ENCODE data around the gene GNG12. TPM values are rescaled to one million over a fixed set of nuclear protein-coding genes. Genes with fewer than 3 reads are reported as not detected.

The GNG12 gene
- total RNA-seq, 1 donor from 2014 or later: 33.9 TPM

DNA sequence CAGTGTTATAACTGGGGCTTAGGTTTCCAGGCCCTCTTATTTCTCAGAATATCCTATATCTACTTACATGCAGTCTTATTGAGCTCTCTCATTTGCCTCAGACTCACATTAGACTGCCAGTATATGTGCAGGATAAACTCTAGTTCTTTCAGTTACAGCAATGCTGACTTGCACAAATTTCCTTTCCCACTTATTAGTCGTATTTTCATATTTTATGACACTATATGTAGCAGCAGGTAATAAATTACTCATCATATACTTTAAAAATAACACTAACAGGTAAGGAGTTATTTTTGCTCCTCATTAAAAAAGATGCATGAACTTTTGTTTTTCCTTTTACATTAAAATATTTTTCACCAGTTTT, 82.6 kb downstream of the GNG12 start:
- Histone ChIP-seq H3K9me3 (ENCODE audit: control insufficient read depth in 3 of 3, low read length in 3 of 3) (no peaks in the 10 kb centered on the region), H3K36me3 (ENCODE audit: control insufficient read depth in 3 of 3, insufficient read depth in 3 of 3, low read length in 3 of 3) (no peaks in the 10 kb centered on the region), H3K27me3 (ENCODE audit: control insufficient read depth in 3 of 3, insufficient read depth in 3 of 3, low read length in 3 of 3) (no peaks in the 10 kb centered on the region), H3K4me3 (ENCODE audit: low read length in 3 of 3) (no peak overlapping the region), H3K4me1 (ENCODE audit: control insufficient read depth in 3 of 3, insufficient read depth in 3 of 3, low read length in 3 of 3) (peaks cover 33 to 55% (median 33%) of the 10 kb centered on the region in 3 donors), H3K27ac (ENCODE audit: low read depth, low read length) (no peak overlapping the region), H3K9ac (ENCODE audit: low read depth in 1 of 3, low read length in 3 of 3) (no peak overlapping the region)

DNA sequence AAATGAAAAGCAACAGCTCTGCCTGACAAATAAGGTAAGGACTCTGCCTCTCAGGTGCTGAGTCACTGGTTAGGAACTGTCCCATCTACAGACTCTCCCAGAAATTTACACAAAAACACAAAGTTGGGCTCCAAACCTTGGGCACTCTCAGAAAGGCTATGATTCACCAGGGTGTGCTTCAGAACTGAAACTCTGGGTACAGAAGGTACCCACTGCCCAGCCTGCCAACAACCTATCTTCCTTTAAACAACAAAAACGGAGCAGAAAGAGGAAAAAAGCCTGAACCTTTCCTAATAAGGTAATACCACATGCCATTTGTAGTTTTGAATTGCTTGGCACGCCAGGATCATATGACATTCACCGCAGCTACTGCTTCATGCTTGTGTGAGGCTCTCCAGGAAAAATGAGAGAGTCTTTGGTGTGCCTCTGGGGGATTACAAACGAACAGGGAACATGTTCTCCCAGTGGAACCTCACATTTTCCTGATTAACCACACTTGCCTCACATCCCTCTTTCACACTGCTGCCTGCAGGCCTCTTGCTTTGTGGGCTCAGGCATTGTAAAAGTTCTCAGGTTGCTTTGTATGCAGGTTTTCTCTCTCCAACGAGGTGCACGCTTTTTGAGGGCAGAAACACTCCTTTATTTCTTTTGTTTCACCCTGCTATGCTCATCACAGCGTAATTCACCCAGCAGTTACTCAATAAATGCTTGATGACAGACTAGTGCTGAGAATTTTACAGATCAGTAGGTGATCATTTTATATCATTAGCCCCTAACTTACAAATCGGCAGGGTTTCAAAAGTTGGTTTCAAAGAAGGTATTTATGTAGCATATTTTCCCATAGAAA, 83.2 kb downstream of the GNG12 start:
- Histone ChIP-seq H3K4me1 (ENCODE audit: control insufficient read depth in 3 of 3, insufficient read depth in 3 of 3, low read length in 3 of 3) (peaks cover 33 to 54% (median 33%) of the 10 kb centered on the region in 3 donors), H3K36me3 (ENCODE audit: control insufficient read depth in 3 of 3, insufficient read depth in 3 of 3, low read length in 3 of 3) (no peaks in the 10 kb centered on the region), H3K27me3 (ENCODE audit: control insufficient read depth in 3 of 3, insufficient read depth in 3 of 3, low read length in 3 of 3) (no peaks in the 10 kb centered on the region), H3K9ac (ENCODE audit: low read depth in 1 of 3, low read length in 3 of 3) (peak overlapping the region in 1 of 3 donors; percentile 33), H3K4me3 (ENCODE audit: low read length in 3 of 3) (no peak overlapping the region), H3K27ac (ENCODE audit: low read depth, low read length) (peak overlapping the region; percentile 64), H3K9me3 (ENCODE audit: control insufficient read depth in 3 of 3, low read length in 3 of 3) (no peaks in the 10 kb centered on the region)

DNA sequence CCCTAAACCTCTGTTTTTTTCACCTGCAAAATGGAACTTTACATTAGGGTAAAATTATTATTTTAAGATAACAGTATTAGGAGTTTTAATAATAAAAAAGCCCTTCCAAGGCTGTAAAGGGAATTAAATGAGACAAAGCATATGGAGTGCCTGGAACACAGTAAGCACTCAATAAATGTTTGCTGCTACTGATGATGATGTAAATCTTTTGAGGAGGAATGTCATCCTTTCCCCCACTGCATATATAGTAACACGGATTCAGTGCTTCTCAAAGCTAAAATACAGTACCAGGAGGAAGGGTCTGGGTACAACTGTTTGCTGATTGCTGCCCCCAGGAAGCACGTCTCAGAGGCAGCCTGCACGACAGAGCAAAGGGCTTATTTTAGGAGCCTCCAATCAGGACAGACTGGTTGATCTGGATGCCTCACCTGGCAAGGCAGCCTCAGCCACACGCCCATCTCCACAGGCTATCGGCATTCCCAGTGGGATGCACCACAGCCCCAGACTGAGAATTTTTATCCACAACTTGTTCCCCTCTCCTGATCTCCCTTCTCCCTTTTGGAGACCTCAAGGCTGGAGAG, 83.9 kb downstream of the GNG12 start:
- Histone ChIP-seq H3K9ac (ENCODE audit: low read depth in 1 of 3, low read length in 3 of 3) (peak overlapping the region in 1 of 3 donors; percentile 33), H3K9me3 (ENCODE audit: control insufficient read depth in 3 of 3, low read length in 3 of 3) (no peaks in the 10 kb centered on the region), H3K4me3 (ENCODE audit: low read length in 3 of 3) (peak overlapping the region in 1 of 3 donors; percentile 61), H3K4me1 (ENCODE audit: control insufficient read depth in 3 of 3, insufficient read depth in 3 of 3, low read length in 3 of 3) (peaks cover 30 to 47% (median 33%) of the 10 kb centered on the region in 3 donors), H3K27ac (ENCODE audit: low read depth, low read length) (peak overlapping the region; percentile 64), H3K27me3 (ENCODE audit: control insufficient read depth in 3 of 3, insufficient read depth in 3 of 3, low read length in 3 of 3) (no peaks in the 10 kb centered on the region), H3K36me3 (ENCODE audit: control insufficient read depth in 3 of 3, insufficient read depth in 3 of 3, low read length in 3 of 3) (no peaks in the 10 kb centered on the region)

DNA sequence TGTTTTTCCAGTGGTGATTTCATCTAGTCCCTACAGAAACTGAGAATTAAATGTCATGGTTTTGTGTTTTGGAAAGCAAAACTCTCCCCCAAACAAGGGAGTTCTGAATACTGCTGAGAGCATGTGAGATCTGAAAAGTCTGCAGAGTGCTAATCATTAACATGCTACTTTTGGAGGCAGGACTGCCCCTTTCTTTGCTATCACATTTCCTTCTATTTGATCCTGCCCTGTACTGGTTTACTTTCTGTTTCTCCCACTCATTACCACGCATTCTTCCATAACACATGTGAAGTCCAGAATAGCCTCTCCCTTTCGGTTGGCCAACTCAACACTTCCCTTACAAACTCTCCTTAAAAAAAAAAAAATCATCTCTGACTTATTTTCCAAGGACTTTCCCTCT, 84.6 kb downstream of the GNG12 start:
- no peaks in the 10 kb centered on the region for H3K9me3 ChIP-seq (ENCODE audit: control insufficient read depth in 3 of 3, low read length in 3 of 3)
- H3K36me3 ChIP-seq (ENCODE audit: control insufficient read depth in 3 of 3, insufficient read depth in 3 of 3, low read length in 3 of 3): no peaks in the 10 kb centered on the region
- peaks cover 25 to 40% (median 29%) of the 10 kb centered on the region in 3 donors for H3K4me1 ChIP-seq (ENCODE audit: control insufficient read depth in 3 of 3, insufficient read depth in 3 of 3, low read length in 3 of 3)
- peak overlapping the region in 2 of 3 donors; percentile 4 to 41 for H3K9ac ChIP-seq (ENCODE audit: low read depth in 1 of 3, low read length in 3 of 3)
- H3K27me3 ChIP-seq (ENCODE audit: control insufficient read depth in 3 of 3, insufficient read depth in 3 of 3, low read length in 3 of 3): no peaks in the 10 kb centered on the region
- peak overlapping the region; percentile 9 for H3K27ac ChIP-seq (ENCODE audit: low read depth, low read length)
- H3K4me3 ChIP-seq (ENCODE audit: low read length in 3 of 3): peak overlapping the region in 2 of 3 donors; percentile 4 to 61

DNA sequence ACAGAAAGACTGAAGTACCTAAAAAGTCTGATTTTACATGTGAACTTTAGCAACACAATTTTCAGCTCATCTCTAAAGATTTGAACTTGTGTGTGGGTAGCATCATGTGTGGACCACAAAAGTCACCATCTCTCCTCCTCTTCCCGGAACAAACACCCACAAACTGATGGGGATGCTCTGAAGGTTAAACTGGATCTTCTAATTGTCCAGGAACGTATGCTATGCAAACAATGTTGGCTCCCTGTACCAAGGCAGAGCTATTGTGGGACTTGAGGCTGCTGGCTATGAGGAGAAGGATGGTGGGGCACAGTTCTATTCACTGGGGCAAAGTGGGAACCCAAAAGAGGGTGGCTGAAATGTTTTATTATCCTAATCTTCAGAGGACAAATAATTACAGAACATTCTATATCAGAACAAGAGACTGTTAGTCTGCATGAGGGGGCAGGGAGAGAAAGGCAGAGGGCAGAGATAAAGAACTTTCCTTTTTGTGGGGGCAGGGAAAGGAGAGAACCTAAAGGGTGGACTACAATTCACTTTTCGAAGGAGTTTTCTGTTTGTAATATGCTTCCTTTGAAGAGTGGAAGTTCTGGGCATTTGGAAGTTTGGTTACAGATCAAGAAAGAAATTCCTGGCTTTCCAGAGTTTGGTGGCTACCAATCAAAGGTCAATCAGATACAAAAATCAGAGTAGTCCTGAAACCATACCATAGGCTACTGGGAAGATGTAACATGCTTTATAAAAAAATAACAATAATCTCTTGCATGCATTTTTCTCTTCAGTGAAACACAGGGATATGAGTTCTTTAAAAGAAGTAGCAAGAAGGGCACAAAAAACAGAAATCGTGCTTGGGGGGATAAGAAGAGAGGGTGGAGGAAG, 85.4 kb downstream of the GNG12 start:
- Histone ChIP-seq H3K27me3 (ENCODE audit: control insufficient read depth in 3 of 3, insufficient read depth in 3 of 3, low read length in 3 of 3) (no peaks in the 10 kb centered on the region), H3K9me3 (ENCODE audit: control insufficient read depth in 3 of 3, low read length in 3 of 3) (no peaks in the 10 kb centered on the region), H3K9ac (ENCODE audit: low read depth in 1 of 3, low read length in 3 of 3) (peak overlapping the region in 2 of 3 donors; percentile 4 to 41), H3K4me3 (ENCODE audit: low read length in 3 of 3) (peak overlapping the region in 2 of 3 donors; percentile 4 to 61), H3K4me1 (ENCODE audit: control insufficient read depth in 3 of 3, insufficient read depth in 3 of 3, low read length in 3 of 3) (peaks cover 22 to 36% (median 29%) of the 10 kb centered on the region in 3 donors), H3K27ac (ENCODE audit: low read depth, low read length) (peak overlapping the region; percentile 9), H3K36me3 (ENCODE audit: control insufficient read depth in 3 of 3, insufficient read depth in 3 of 3, low read length in 3 of 3) (no peaks in the 10 kb centered on the region)

DNA sequence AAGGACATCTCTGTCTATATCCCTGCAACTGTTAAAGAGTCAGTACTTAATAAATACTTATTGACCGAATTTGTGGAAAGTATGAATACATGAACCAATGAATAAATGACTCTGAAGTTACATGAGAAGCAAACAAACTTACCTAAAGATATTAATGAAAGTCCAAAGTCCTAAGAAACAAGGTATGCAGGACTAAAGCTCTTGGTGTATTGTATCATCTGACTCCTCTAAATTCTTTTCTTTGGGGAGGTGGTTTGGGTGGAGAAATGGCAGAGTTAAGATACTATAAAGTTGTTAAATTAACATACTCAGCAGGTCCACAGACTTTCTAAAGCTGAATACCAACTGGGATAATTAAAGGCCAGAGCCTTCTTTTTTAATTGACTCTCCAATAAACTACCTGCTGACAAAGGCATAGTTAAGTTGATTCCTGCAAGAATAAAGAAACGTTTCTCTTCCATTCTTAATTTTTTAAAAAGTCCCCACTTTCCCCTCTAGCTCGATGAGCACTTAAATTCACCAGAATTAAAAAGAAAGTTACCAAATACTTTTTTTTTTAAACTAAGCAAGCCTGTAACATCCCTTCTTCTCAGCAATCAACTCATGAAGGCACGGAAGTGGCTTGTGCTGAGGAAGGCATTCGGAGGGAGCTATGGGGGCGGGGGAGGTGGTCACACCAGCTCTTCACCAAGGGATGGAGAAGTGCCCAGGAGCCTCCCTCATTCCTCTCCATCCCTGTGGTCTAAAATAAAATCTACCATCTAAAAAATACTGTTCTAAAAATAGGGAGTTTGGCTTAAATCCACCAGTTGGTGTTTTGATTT, 87.2 kb downstream of the GNG12 start:
- Histone ChIP-seq H3K4me1 (ENCODE audit: control insufficient read depth in 3 of 3, insufficient read depth in 3 of 3, low read length in 3 of 3) (peaks cover 22 to 32% (median 28%) of the 10 kb centered on the region in 3 donors), H3K27me3 (ENCODE audit: control insufficient read depth in 3 of 3, insufficient read depth in 3 of 3, low read length in 3 of 3) (no peaks in the 10 kb centered on the region), H3K36me3 (ENCODE audit: control insufficient read depth in 3 of 3, insufficient read depth in 3 of 3, low read length in 3 of 3) (no peaks in the 10 kb centered on the region), H3K27ac (ENCODE audit: low read depth, low read length) (no peak overlapping the region), H3K9ac (ENCODE audit: low read depth in 1 of 3, low read length in 3 of 3) (no peak overlapping the region), H3K9me3 (ENCODE audit: control insufficient read depth in 3 of 3, low read length in 3 of 3) (no peaks in the 10 kb centered on the region), H3K4me3 (ENCODE audit: low read length in 3 of 3) (no peak overlapping the region)

DNA sequence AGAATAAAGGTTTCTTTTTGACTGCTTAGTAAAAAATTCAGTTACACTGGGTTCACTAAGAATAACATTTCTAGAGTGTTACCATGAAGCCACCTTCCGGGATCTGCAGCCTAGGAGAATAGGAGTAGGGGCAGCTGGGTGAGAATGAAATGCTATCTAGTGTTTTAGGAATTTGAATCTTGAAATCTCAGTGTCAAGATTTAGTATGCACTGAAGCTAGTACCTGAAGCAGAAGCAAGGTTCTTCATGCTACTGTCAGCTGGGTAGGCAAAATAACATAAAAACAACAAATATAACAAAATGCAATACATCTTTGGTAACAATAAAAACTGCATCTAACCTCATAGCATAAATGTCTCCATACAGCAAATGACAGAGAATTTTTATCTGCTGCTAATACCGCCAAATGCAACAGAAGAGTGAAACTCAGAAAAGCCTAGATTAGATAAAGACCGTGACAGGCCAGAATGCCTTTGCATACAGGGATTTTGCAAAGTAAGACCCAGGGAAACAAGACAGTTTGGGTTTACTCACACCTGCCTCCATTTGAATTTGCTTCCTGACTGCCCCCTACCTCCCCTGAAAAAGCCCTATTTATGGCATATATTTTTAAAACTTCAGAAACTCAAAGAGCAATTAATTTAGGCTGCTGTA, 90.1 kb downstream of the GNG12 start:
- Histone ChIP-seq H3K9me3 (ENCODE audit: control insufficient read depth in 3 of 3, low read length in 3 of 3) (no peaks in the 10 kb centered on the region), H3K4me3 (ENCODE audit: low read length in 3 of 3) (no peak overlapping the region), H3K4me1 (ENCODE audit: control insufficient read depth in 3 of 3, insufficient read depth in 3 of 3, low read length in 3 of 3) (peaks cover 6 to 10% (median 7%) of the 10 kb centered on the region in 3 donors), H3K9ac (ENCODE audit: low read depth in 1 of 3, low read length in 3 of 3) (no peak overlapping the region), H3K36me3 (ENCODE audit: control insufficient read depth in 3 of 3, insufficient read depth in 3 of 3, low read length in 3 of 3) (no peaks in the 10 kb centered on the region), H3K27ac (ENCODE audit: low read depth, low read length) (no peak overlapping the region), H3K27me3 (ENCODE audit: control insufficient read depth in 3 of 3, insufficient read depth in 3 of 3, low read length in 3 of 3) (no peaks in the 10 kb centered on the region)

DNA sequence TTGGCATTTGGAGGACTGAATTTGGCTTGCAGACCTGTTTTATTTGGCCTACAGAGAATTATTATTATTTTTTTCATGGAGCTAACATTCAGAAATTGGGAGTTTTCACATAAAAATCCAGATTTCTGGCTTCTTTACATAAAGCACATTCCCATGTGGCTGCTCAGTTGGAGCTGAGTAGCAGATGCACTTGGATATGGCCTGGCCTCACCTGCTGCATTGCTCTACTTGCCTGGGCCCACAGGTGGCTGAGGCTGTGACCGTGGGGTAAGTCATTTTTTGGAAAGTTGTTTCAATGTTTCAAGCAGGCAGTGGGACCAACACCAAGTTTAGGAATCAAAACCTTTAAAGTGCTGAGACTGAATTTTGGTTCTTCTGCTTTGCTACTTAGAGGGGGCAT, 91.5 kb downstream of the GNG12 start:
- no peaks in the 10 kb centered on the region for H3K27me3 ChIP-seq (ENCODE audit: control insufficient read depth in 3 of 3, insufficient read depth in 3 of 3, low read length in 3 of 3)
- no peaks in the 10 kb centered on the region for H3K36me3 ChIP-seq (ENCODE audit: control insufficient read depth in 3 of 3, insufficient read depth in 3 of 3, low read length in 3 of 3)
- H3K4me3 ChIP-seq (ENCODE audit: low read length in 3 of 3): no peak overlapping the region
- H3K9me3 ChIP-seq (ENCODE audit: control insufficient read depth in 3 of 3, low read length in 3 of 3): no peaks in the 10 kb centered on the region
- H3K27ac ChIP-seq (ENCODE audit: low read depth, low read length): no peak overlapping the region
- no peak overlapping the region for H3K9ac ChIP-seq (ENCODE audit: low read depth in 1 of 3, low read length in 3 of 3)
- H3K4me1 ChIP-seq (ENCODE audit: control insufficient read depth in 3 of 3, insufficient read depth in 3 of 3, low read length in 3 of 3): peaks cover under 1 to 4% (median 2%) of the 10 kb centered on the region in 3 donors

DNA sequence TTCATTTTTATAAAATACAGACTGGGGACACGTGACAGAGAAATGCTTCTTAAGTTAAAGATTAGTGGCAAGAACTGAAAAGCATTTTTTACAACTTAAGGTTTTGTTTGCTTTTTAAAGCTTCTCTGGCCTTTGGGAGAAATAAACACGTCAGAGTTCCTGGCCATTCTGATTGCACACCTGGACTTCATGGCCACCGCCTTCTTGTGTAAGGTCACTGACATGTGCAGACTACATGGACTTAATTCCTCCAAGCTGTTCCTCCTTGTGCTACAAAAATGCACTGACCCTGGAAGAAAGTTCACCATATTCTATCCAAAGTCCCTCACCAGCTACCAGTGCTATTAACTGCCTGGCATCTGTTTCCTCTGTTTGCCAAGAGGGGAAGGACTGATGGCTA, 92.1 kb downstream of the GNG12 start:
- H3K27me3 ChIP-seq (ENCODE audit: control insufficient read depth in 3 of 3, insufficient read depth in 3 of 3, low read length in 3 of 3): no peaks in the 10 kb centered on the region
- no peaks in the 10 kb centered on the region for H3K9me3 ChIP-seq (ENCODE audit: control insufficient read depth in 3 of 3, low read length in 3 of 3)
- no peak overlapping the region for H3K9ac ChIP-seq (ENCODE audit: low read depth in 1 of 3, low read length in 3 of 3)
- no peaks in the 10 kb centered on the region for H3K36me3 ChIP-seq (ENCODE audit: control insufficient read depth in 3 of 3, insufficient read depth in 3 of 3, low read length in 3 of 3)
- no peak overlapping the region for H3K27ac ChIP-seq (ENCODE audit: low read depth, low read length)
- H3K4me3 ChIP-seq (ENCODE audit: low read length in 3 of 3): no peak overlapping the region
- H3K4me1 ChIP-seq (ENCODE audit: control insufficient read depth in 3 of 3, insufficient read depth in 3 of 3, low read length in 3 of 3): peaks cover 7 to 10% (median 8%) of the 10 kb centered on the region in 3 donors
